Ovary (tissue), 3 donors: ENCODE data around the gene CCNL1.

Source experiments
- POLR2A ChIP-seq: fragments of 450-650 bp; IDR thresholded peaks from one replicate; pipeline ENCODE4 v1.6.1; 2017; ENCODE audit warnings: antibody characterized with exemption, mild to moderate bottlenecking, moderate library complexity
- TF ChIP-seq, protein P1 (sequence below), 3 donors: fragments of 450-650 bp in 2 of 3; fragments of 200-600 bp in 1 of 3; IDR thresholded peaks; one replicate each; pipeline versions ENCODE4 v1.5.1 to v1.8.0; 2016 to 2022; ENCODE audit warnings: antibody characterized with exemption in 3 of 3, mild to moderate bottlenecking in 1 of 3
- donor health status: DM: no; HTN: no; CAD: no.

DNA sequence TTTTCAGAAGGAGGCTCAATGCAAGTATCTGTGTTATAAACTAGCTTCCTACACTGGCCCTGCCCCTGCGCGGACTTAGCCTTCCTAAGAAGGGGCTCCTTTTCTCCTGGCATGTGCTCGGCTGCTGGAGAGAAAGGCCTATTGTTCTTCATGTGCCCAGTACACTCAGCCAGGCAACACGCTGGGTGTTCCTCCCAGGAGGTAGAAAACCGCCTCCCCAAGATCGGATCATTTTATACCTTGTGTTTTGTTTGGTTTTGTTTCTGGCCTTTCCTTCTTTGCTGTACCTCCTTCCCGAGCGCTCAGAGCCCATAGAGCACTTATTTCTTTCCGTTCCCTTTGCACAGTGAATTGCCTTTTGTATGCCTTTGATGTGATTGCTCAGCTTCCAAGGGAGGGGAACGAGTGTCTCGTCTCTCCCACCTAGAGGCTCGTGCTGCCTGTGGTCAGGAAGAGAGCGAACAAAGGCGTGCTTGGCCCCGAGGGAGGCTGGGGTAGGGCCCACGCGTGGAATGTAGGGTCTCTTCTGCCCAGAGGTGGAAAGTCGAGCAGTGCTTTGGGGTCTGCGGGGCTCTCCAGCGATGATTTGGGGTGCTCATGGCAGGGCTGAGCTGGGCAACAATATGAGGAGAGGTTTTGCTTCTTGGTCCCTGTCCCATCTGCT lies 30.0 kb downstream of the CCNL1 start:
- TF ChIP-seq, protein P1, sequence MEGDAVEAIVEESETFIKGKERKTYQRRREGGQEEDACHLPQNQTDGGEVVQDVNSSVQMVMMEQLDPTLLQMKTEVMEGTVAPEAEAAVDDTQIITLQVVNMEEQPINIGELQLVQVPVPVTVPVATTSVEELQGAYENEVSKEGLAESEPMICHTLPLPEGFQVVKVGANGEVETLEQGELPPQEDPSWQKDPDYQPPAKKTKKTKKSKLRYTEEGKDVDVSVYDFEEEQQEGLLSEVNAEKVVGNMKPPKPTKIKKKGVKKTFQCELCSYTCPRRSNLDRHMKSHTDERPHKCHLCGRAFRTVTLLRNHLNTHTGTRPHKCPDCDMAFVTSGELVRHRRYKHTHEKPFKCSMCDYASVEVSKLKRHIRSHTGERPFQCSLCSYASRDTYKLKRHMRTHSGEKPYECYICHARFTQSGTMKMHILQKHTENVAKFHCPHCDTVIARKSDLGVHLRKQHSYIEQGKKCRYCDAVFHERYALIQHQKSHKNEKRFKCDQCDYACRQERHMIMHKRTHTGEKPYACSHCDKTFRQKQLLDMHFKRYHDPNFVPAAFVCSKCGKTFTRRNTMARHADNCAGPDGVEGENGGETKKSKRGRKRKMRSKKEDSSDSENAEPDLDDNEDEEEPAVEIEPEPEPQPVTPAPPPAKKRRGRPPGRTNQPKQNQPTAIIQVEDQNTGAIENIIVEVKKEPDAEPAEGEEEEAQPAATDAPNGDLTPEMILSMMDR (IDR thresholded peaks at IDR 0.05), result no peak
- no peak for TF ChIP-seq POLR2A
